ENCODE data around the gene C15orf61. TPM values are rescaled to one million over a fixed set of nuclear protein-coding genes. Genes with fewer than 3 reads are reported as not detected.

Gene C15orf61
- total RNA-seq (2014; rRNA removed): 1.6 and 4.0 TPM in 2 replicates
- 3.1 TPM for polyA plus RNA-seq (2012)

- DNase-seq (ENCODE audit: low read depth): peak; percentile 77
Measured at GRCh38 chr15:67521029-67521782, at the start of gene C15orf61. TSS of gene C15orf61 (plus strand) at chr15:67521131. CDS start at chr15:67521249, 118 bp downstream.

GRCh38 chr15:67472957-67473356, 48.0 kb upstream of the C15orf61 start:
- no peak for DNase-seq (ENCODE audit: low read depth)

- DNase-seq (ENCODE audit: low read depth): no peak
Measured at GRCh38 chr15:67474405-67475110, 46.4 kb upstream of the C15orf61 start.

GRCh38 chr15:67479781-67480505, 41.0 kb upstream of the C15orf61 start:
- peak; percentile 45 for DNase-seq (ENCODE audit: low read depth)

- no peak for DNase-seq (ENCODE audit: low read depth)
Measured at GRCh38 chr15:67480741-67481140, 40.2 kb upstream of the C15orf61 start.

- no peak for DNase-seq (ENCODE audit: low read depth)
Measured at GRCh38 chr15:67481680-67482079, 39.3 kb upstream of the C15orf61 start.

- no peak for DNase-seq (ENCODE audit: low read depth)
Measured at GRCh38 chr15:67495585-67495984, 25.3 kb upstream of the C15orf61 start.

- peak; percentile 51 for DNase-seq (ENCODE audit: low read depth)
Measured at GRCh38 chr15:67501177-67501835, 19.6 kb upstream of the C15orf61 start.

- no peak for DNase-seq (ENCODE audit: low read depth)
Measured at GRCh38 chr15:67501836-67502461, 19.0 kb upstream of the C15orf61 start.

GRCh38 chr15:67504056-67504455, 16.9 kb upstream of the C15orf61 start:
- DNase-seq (ENCODE audit: low read depth): no peak

- peak; percentile 11 for DNase-seq (ENCODE audit: low read depth)
Measured at GRCh38 chr15:67504796-67505195, 16.1 kb upstream of the C15orf61 start.

GRCh38 chr15:67505675-67506572, 15.0 kb upstream of the C15orf61 start:
- no peak for DNase-seq (ENCODE audit: low read depth)

GRCh38 chr15:67506775-67507747, 13.9 kb upstream of the C15orf61 start:
- no peak for DNase-seq (ENCODE audit: low read depth)

GRCh38 chr15:67508407-67508806, 12.5 kb upstream of the C15orf61 start:
- no peak for DNase-seq (ENCODE audit: low read depth)

GRCh38 chr15:67509918-67510317, 11.0 kb upstream of the C15orf61 start:
- no peak for DNase-seq (ENCODE audit: low read depth)

GRCh38 chr15:67510597-67511190, 10.2 kb upstream of the C15orf61 start:
- DNase-seq (ENCODE audit: low read depth): peak; percentile 72

- DNase-seq (ENCODE audit: low read depth): peak; percentile 34
Measured at GRCh38 chr15:67511606-67512005, 9.3 kb upstream of the C15orf61 start.

GRCh38 chr15:67512140-67512539, 8.8 kb upstream of the C15orf61 start:
- DNase-seq (ENCODE audit: low read depth): no peak

All from LHCN-M2 (cell line).